MCF 10A (cell line): ENCODE results near the gene TNFRSF8. TPM values are rescaled to one million over a fixed set of nuclear protein-coding genes. Genes with fewer than 3 reads are reported as not detected.

Source experiments
- BruUV-seq: library from RNA; stranded (reverse); fragments of 400-500 nt; replicated peaks from 2 replicates; lab custom pipeline; 2021; lab: Mats Ljungman, UMichigan
- CTCF ChIA-PET: fragments of 300-600 bp; sonication (Branson Sonifier 250); formaldehyde crosslinking; extraction: SDS; loops from one replicate; lab custom pipeline; 2021; ENCODE audit warnings: antibody characterized with exemption, inconsistent platforms; lab: Yijun Ruan, JAX
- POLR2A ChIA-PET: fragments of 300-600, 350-650 bp; sonication (Branson Sonifier 250); formaldehyde crosslinking; extraction: SDS; loops from one replicate; lab custom pipeline; 2020; ENCODE audit warnings: antibody characterized with exemption, inconsistent platforms; lab: Yijun Ruan, JAX
- DNase-seq: peaks from one replicate; pipeline ENCODE4 v3.0.0-alpha.2; 2018; ENCODE audit not compliant: unreplicated experiment
- H3K27ac Mint-ChIP-seq: one replicate; pipeline ENCODE4 v1.8.0; 2022; ENCODE audit warnings: mild to moderate bottlenecking, low read depth, mixed read lengths; ENCODE audit not compliant: unreplicated experiment
- H3K27me3 Mint-ChIP-seq: one replicate; pipeline ENCODE4 v1.8.0; 2022; ENCODE audit warnings: mixed read lengths; ENCODE audit not compliant: insufficient read depth, unreplicated experiment
- H3K36me3 Mint-ChIP-seq: one replicate; pipeline ENCODE4 v1.8.0; 2022; ENCODE audit warnings: mild to moderate bottlenecking, moderate library complexity, mixed read lengths; ENCODE audit not compliant: insufficient read depth, unreplicated experiment
- H3K4me1 Mint-ChIP-seq: one replicate; pipeline ENCODE4 v1.8.0; 2022; ENCODE audit warnings: mixed read lengths; ENCODE audit not compliant: insufficient read depth, unreplicated experiment
- H3K4me3 Mint-ChIP-seq: one replicate; pipeline ENCODE4 v1.8.0; 2022; ENCODE audit warnings: mild to moderate bottlenecking, moderate library complexity, mixed read lengths; ENCODE audit not compliant: unreplicated experiment
- H3K9me3 Mint-ChIP-seq: one replicate; pipeline ENCODE4 v1.8.0; 2022; ENCODE audit warnings: mixed read lengths; ENCODE audit not compliant: unreplicated experiment
- intact Hi-C: fragments of 100-400 bp; cut with micrococcal nuclease; formaldehyde crosslinking; loops from 2 replicates; pipeline ENCODE4 v1.14.1; 2022
- total RNA-seq: library from RNA; stranded (reverse); gene quantifications from 2 replicates; pipeline ENCODE4 v1.2.3, GENCODE V29; 2022
- TF ChIP-seq, protein P1 (sequence below): fragments of 200-600 bp; IDR thresholded peaks from one replicate; pipeline ENCODE4 v1.8.0; 2022; ENCODE audit warnings: antibody characterized with exemption, mild to moderate bottlenecking; ENCODE audit not compliant: unreplicated experiment

TNFRSF8 gene
- total RNA-seq, 1 experiment from 2014 or later, result not detected

DNA sequence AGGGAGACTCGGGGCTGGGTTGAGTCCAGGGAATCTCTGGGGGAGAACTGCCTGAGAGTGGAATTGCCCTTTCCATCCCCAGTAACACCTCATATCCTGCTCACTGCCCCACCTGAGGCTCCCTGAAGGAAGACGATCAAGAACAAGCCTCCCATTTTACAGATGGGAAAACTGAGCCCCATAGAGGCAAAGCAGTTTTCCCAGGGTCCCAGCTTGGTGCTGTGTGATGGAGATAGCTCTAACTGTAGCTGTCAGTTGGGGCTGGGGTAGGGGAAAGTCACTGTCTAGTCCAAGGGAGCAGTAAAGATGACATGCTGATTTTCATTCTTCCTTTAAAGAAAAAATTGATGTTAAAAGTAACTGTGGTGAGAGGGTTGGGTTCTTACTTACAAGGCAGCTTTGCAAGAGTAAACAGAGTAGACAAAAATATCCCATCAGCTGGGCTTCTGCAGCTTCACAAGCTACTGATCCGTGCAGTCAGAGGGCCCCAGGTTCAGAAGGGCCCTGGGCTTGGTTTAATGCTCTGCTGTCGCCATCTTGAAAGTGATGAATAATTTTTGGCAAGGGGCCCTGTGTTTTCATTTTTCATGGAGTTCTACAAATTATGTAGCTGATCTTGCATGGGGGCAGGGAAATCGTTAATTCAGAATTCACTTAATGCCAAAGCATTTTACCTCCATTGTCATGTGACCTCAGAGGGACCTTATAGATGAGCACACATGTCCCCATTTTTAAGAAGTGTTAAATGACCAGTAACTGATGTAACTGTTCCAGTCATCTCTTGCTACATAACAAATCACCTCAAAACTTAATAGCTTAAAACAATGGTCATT lies 86.1 kb downstream of the TNFRSF8 start:
- CTCF ChIA-PET, result interaction anchor here (0.6 to 2.0 kb wide), 6 partner anchors 10 to 65 kb away, joined by 3 to 6 read pairs (median 4); no protein-coding TSS in a partner anchor
- no peaks in the 10 kb centered on the region for H3K36me3 Mint-ChIP-seq

DNA sequence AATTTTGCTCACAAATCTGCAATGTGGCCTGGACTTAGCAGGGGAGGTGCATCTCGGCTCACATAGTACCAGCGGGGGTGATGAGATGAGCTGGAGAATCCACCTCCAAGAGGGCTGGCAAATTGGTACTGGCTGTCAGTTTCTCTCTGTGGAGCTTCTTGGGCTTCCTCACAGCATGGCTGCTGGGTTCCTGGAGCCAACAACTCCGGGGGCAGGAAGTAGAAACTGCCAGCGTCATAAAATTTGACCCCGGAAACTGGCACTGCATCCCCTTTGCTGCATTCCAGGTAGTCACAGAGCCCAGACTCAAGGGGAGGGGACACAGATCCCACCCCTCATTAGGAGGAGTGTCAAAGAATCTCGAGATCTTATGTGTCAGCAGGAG lies 86.7 kb downstream of the TNFRSF8 start:
- CTCF ChIA-PET, result interaction anchor here (0.6 to 2.0 kb wide), 4 partner anchors 12 to 65 kb away, joined by 3 to 6 read pairs (median 4); no protein-coding TSS in a partner anchor
- TF ChIP-seq, protein P1, sequence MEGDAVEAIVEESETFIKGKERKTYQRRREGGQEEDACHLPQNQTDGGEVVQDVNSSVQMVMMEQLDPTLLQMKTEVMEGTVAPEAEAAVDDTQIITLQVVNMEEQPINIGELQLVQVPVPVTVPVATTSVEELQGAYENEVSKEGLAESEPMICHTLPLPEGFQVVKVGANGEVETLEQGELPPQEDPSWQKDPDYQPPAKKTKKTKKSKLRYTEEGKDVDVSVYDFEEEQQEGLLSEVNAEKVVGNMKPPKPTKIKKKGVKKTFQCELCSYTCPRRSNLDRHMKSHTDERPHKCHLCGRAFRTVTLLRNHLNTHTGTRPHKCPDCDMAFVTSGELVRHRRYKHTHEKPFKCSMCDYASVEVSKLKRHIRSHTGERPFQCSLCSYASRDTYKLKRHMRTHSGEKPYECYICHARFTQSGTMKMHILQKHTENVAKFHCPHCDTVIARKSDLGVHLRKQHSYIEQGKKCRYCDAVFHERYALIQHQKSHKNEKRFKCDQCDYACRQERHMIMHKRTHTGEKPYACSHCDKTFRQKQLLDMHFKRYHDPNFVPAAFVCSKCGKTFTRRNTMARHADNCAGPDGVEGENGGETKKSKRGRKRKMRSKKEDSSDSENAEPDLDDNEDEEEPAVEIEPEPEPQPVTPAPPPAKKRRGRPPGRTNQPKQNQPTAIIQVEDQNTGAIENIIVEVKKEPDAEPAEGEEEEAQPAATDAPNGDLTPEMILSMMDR, result no peak
- Mint-ChIP-seq H3K9me3 (no peaks in the 10 kb centered on the region), H3K4me1 (peaks cover 9% of the 10 kb centered on the region), H3K27ac (no peak overlapping the region), H3K4me3 (no peak overlapping the region), H3K27me3 (peaks cover 10% of the 10 kb centered on the region), H3K36me3 (no peaks in the 10 kb centered on the region)
- BruUV-seq, result no TSS peak
- intact Hi-C loops, result no loop called here
- POLR2A ChIA-PET, result interaction anchor here (1.6 kb wide), 1 partner anchor 14 kb away, joined by 5 read pairs; no protein-coding TSS in a partner anchor
- DNase-seq, result no peak

More for the DNA sequence above, 86.1 kb downstream of the TNFRSF8 start:
- H3K4me3 Mint-ChIP-seq, result no peak overlapping the region
- no peak overlapping the region for H3K27ac Mint-ChIP-seq
- BruUV-seq, result no TSS peak
- no peaks in the 10 kb centered on the region for H3K9me3 Mint-ChIP-seq
- POLR2A ChIA-PET, result interaction anchor here (1.6 kb wide), 1 partner anchor 13 kb away, joined by 5 read pairs; no protein-coding TSS in a partner anchor
- TF ChIP-seq, protein P1, result no peak
- intact Hi-C loops, result no loop called here
- no peak for DNase-seq
- peaks cover 9% of the 10 kb centered on the region for H3K4me1 Mint-ChIP-seq
- peaks cover 10% of the 10 kb centered on the region for H3K27me3 Mint-ChIP-seq

DNA sequence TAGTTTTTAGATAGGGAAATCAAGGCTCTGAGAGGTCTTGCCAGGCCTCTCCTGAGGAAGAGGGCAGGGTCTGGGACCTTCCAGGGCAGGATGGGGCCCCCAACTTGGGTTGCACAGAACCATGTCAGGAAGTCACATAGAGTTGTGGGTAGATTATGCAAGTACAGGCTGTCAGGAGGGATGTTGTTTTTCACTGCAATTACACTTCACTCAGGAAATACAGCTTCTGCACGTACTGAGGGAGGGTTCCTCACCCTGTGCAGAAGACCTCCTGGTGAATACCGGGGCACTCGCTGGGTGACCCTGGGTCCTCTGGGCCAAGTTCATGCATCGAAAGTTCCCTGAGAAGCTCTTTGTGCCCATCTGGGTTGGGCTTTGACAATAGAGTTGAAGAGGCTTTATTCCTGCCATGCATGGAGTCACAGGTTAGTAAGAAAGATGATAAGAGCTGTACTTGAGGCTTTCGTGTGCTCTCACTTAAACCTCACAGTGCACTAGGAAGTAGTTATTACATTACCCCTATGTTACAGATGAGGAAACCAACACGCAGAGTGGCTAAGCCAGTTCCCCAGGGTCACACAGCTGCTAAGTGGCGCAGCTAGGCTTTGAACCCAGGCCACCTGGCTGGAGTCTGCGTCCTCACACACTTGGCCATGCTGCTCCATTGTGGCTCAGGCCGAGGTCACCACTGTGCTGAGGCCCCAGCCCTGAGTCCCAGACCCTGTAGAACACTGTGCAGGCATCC lies 87.5 kb downstream of the TNFRSF8 start:
- Mint-ChIP-seq H3K4me1 (peaks cover 9% of the 10 kb centered on the region), H3K27ac (no peak overlapping the region), H3K4me3 (no peak overlapping the region), H3K27me3 (peaks cover 10% of the 10 kb centered on the region), H3K9me3 (no peaks in the 10 kb centered on the region), H3K36me3 (no peaks in the 10 kb centered on the region)
- DNase-seq, result no peak
- ChIA-PET POLR2A (no interaction called here), CTCF (interaction anchor here (0.7 to 2.0 kb wide), 4 partner anchors 13 to 49 kb away, joined by 3 to 6 read pairs (median 4); no protein-coding TSS in a partner anchor)
- TF ChIP-seq, protein P1, result no peak
- intact Hi-C loops, result no loop called here
- BruUV-seq, result no TSS peak

DNA sequence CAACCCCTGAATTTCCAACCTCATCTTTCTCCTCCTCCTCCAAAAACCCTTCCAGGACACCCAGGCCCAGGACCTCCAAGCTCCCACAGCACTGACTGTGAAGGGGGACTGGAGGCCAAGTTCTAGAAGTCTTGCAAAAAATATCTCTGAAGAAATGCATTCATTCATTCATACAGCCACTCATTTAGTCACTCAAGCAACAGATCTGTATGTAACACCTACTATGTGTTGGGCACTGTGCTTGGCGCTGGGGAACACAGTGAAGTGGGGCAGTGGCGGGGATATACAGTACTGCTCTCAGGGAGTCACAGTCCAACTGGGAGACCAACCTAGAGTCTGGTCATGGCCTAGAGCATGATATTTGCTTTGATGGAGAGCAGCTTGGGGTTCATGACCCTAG lies 88.4 kb downstream of the TNFRSF8 start:
- Mint-ChIP-seq H3K9me3 (no peaks in the 10 kb centered on the region), H3K4me3 (no peak overlapping the region), H3K27me3 (peaks cover 10% of the 10 kb centered on the region), H3K36me3 (no peaks in the 10 kb centered on the region), H3K27ac (no peak overlapping the region), H3K4me1 (peaks cover 9% of the 10 kb centered on the region)
- no peak for DNase-seq
- TF ChIP-seq, protein P1, result no peak
- POLR2A ChIA-PET, result no interaction called here
- intact Hi-C loops, result no loop called here
- CTCF ChIA-PET, result no interaction called here
- no TSS peak for BruUV-seq
